GM12892 (cell line): ENCODE data around the gene FAM110D.

Experiments used
- POLR2A ChIP-seq: IDR thresholded peaks from 2 replicates; pipeline ENCODE4 v1.6.1; 2011; ENCODE audit warnings: low read depth, low read length, control low read depth
- POLR2AphosphoS5 ChIP-seq: IDR thresholded peaks from 2 replicates; pipeline ENCODE4 v1.6.1; 2011; ENCODE audit warnings: low read depth, low read length, control low read depth

DNA sequence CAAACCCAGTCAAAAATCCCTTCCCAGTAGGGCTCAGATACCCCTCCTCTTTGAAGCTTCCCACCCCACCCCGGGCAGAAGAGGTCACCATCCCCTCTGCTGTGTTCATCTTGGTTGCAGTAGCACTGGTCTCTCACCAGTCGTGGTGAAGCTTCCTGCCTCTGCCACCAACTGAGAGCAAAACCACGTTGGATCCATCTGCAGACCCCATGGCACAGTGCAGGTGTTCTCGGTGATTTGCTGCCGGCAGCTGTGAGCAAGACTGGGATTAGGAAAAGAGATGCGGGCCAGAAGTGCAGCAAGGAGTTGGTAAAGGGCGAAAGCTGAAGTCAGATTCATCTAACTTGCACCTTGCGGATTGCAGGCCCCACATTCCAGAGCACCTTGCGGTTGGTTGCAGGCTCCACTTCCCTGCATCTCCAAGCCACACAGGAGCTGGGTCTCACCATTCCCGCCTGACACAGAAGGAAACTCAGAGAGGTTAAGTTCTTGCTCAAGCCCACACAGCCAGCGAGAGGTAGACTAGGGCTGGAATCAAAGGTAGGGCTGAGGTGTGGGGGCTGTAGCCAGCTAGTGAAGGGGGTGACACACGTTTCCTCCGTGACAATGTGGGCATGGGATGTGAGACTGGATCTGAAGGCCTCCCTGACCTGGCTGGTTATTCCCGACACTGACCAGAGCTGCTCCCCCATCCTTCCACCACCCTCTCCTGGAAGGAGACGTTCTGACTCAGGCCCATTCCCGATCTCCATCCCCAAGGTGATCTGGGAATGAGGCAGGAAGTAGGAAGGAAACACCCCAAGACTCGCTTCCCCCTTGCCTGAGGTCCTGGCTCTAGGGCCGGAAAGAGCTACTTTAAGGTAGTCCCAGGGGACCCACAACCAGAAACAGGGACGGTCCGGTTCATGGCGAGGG lies 3.3 kb upstream of the FAM110D start:
- TF ChIP-seq POLR2AphosphoS5 (no peak), POLR2A (no peak)
